ENCODE results near the gene ENOX1. TPM values are rescaled to one million over a fixed set of nuclear protein-coding genes. Genes with fewer than 3 reads are reported as not detected.

Gene ENOX1
- total and polyA plus RNA-seq, 3 donors from 2014 or later, result 11.0 to 14.2 (median 11.5) TPM

DNA sequence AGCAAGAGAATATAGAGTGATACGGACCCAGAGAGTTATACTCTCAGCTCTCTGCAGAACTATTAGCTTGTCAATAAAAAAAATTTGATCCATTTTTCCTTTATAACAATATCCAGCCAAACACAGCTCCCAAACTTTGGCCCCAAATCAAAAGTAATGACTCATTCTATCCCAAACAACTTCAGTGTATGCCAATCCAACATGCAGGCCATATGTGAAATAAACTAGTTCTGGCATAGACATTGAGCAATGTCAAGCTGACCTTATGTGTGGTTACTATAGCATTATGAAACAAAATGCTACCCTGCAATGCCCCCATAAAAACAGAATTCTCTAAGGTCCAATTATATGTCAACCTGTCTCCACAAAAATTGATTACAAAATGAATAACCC is 553.9 kb downstream of the ENOX1 start:
- WGBS, 2 donors, result 93 to 97% methylated on average over 1 of the region's 1 CpG
- intact Hi-C loops (cut with DNase I; ENCODE audit: low total_unique reads), result no loop called here
- no peak for TF ChIP-seq POLR2A (IDR thresholded peaks at IDR 0.05)
- TF ChIP-seq, protein P1, sequence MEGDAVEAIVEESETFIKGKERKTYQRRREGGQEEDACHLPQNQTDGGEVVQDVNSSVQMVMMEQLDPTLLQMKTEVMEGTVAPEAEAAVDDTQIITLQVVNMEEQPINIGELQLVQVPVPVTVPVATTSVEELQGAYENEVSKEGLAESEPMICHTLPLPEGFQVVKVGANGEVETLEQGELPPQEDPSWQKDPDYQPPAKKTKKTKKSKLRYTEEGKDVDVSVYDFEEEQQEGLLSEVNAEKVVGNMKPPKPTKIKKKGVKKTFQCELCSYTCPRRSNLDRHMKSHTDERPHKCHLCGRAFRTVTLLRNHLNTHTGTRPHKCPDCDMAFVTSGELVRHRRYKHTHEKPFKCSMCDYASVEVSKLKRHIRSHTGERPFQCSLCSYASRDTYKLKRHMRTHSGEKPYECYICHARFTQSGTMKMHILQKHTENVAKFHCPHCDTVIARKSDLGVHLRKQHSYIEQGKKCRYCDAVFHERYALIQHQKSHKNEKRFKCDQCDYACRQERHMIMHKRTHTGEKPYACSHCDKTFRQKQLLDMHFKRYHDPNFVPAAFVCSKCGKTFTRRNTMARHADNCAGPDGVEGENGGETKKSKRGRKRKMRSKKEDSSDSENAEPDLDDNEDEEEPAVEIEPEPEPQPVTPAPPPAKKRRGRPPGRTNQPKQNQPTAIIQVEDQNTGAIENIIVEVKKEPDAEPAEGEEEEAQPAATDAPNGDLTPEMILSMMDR (IDR thresholded peaks at IDR 0.05), result no peak

GRCh38 chr13:43232144-43232872 is 554.5 kb downstream of the ENOX1 start:
- TF ChIP-seq, protein P1 (IDR thresholded peaks at IDR 0.05), result no peak
- no peak for TF ChIP-seq POLR2A (IDR thresholded peaks at IDR 0.05)
- Histone ChIP-seq H3K27me3 (no peaks in the 10 kb centered on the region), H3K4me1 (no peaks in the 10 kb centered on the region), H3K4me3 (no peak overlapping the region), H3K9me3 (no peaks in the 10 kb centered on the region), H3K27ac (no peak overlapping the region), H3K36me3 (ENCODE audit: low read depth, missing control alignments) (no peaks in the 10 kb centered on the region)
- intact Hi-C loops (cut with DNase I; ENCODE audit: low total_unique reads), result no loop called here
- DNase-seq, result no peak
- 89 to 90% methylated on average over 5 of the region's 5 CpGs for WGBS, 2 donors

More for the DNA sequence above, 553.9 kb downstream of the ENOX1 start:
- DNase-seq, result no peak
- no peaks in the 10 kb centered on the region for H3K9me3 ChIP-seq
- no peaks in the 10 kb centered on the region for H3K4me1 ChIP-seq
- H3K36me3 ChIP-seq (ENCODE audit: low read depth, missing control alignments), result no peaks in the 10 kb centered on the region
- H3K4me3 ChIP-seq, result no peak overlapping the region
- no peaks in the 10 kb centered on the region for H3K27me3 ChIP-seq
- no peak overlapping the region for H3K27ac ChIP-seq

GRCh38 chr13:43230989-43231388 is 555.8 kb downstream of the ENOX1 start:
- Histone ChIP-seq H3K4me3 (no peak overlapping the region), H3K4me1 (no peaks in the 10 kb centered on the region), H3K27ac (no peak overlapping the region), H3K9me3 (no peaks in the 10 kb centered on the region), H3K27me3 (no peaks in the 10 kb centered on the region), H3K36me3 (ENCODE audit: low read depth, missing control alignments) (no peaks in the 10 kb centered on the region)
- no peak for DNase-seq
- 84 to 91% methylated on average over 3 of the region's 3 CpGs for WGBS, 2 donors
- intact Hi-C loops (cut with DNase I; ENCODE audit: low total_unique reads), result no loop called here
- TF ChIP-seq POLR2A (IDR thresholded peaks at IDR 0.05), result no peak
- TF ChIP-seq, protein P1 (IDR thresholded peaks at IDR 0.05), result no peak

DNA sequence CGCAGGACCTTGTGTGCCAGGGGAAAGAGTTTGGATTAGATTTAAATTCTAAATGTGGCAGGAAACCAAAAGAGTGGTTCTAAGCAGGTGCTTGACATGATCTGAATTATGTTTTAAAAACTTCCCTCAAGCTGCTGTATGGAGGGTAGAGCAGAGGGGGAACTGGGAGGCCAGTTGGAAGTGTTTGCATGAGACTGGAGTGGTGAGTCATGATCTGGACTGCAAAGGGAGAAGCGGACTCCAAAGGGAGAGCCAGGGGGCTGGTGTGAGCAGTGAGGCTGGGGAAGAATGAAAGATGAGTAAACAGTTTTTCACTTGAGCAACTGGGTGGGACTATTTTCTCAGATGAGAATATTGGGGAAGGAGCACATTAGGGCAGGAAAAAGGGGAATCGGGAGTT is 557.3 kb downstream of the ENOX1 start:
- H3K27me3 ChIP-seq, result no peaks in the 10 kb centered on the region
- no peak overlapping the region for H3K4me3 ChIP-seq
- H3K27ac ChIP-seq, result no peak overlapping the region
- 66 to 77% methylated on average over 3 of the region's 3 CpGs for WGBS, 2 donors
- no peaks in the 10 kb centered on the region for H3K36me3 ChIP-seq (ENCODE audit: low read depth, missing control alignments)
- intact Hi-C loops (cut with DNase I; ENCODE audit: low total_unique reads), result no loop called here
- TF ChIP-seq POLR2A (IDR thresholded peaks at IDR 0.05), result no peak
- no peaks in the 10 kb centered on the region for H3K9me3 ChIP-seq
- H3K4me1 ChIP-seq, result no peaks in the 10 kb centered on the region
- no peak for DNase-seq

GRCh38 chr13:43227721-43228120 is 559.1 kb downstream of the ENOX1 start:
- no peak for TF ChIP-seq POLR2A (IDR thresholded peaks at IDR 0.05)
- TF ChIP-seq, protein P1 (IDR thresholded peaks at IDR 0.05), result no peak
- Histone ChIP-seq H3K4me1 (no peaks in the 10 kb centered on the region), H3K9me3 (no peaks in the 10 kb centered on the region), H3K27ac (no peak overlapping the region), H3K27me3 (no peaks in the 10 kb centered on the region), H3K4me3 (no peak overlapping the region), H3K36me3 (ENCODE audit: low read depth, missing control alignments) (no peaks in the 10 kb centered on the region)
- whole genome bisulfite sequencing, 2 donors, result 39 to 48% methylated on average over 2 of the region's 2 CpGs
- no peak for DNase-seq
- intact Hi-C loops (cut with DNase I; ENCODE audit: low total_unique reads), result no loop called here

Data from testis (tissue), 3 donors.